GM21360 (cell line): Measurements from ENCODE around the gene XRCC4.
A peak's percentile ranks its signal among the peaks of the same experiment; 100 is the strongest.

Source experiments
- ATAC-seq: cut with Tn5 transposase; IDR thresholded peaks from one replicate; pipeline ENCODE4 v1.9.1; 2021; ENCODE audit warnings: mild to moderate bottlenecking, moderate library complexity; ENCODE audit not compliant: unreplicated experiment

XRCC4 gene

DNA sequence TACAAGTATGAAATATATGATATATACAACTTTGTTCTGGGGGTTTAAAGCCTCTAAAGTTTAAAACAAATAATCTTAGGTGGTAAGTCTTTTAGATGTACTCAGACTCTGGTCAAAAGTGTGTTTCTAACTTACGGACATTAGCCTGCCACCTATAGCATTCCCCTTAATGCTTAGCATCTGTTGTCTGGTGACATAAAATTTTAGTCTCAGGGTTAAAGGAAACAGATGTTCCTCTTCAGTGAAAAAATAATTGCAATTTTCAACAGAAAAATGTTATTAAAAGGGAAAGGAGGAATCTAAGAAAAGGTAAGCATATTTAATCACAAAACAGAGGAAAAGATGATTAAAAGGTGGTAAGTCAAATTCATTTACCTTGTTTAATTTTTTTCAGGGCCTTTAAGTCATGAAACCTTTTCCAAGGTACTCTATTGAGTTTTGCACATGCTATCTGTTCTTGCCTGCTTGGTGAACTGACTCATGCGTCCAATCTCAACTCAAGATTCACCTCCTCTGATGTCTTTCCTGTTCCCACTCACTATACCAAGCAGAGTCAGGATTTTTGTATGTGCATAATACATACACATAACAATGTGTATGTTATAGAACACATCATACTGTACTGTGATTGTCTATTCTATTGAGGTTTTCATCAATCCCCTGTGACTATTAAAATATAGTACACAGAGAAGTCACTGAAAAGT, 8.1 kb upstream of the XRCC4 start:
- ATAC-seq = no peak

DNA sequence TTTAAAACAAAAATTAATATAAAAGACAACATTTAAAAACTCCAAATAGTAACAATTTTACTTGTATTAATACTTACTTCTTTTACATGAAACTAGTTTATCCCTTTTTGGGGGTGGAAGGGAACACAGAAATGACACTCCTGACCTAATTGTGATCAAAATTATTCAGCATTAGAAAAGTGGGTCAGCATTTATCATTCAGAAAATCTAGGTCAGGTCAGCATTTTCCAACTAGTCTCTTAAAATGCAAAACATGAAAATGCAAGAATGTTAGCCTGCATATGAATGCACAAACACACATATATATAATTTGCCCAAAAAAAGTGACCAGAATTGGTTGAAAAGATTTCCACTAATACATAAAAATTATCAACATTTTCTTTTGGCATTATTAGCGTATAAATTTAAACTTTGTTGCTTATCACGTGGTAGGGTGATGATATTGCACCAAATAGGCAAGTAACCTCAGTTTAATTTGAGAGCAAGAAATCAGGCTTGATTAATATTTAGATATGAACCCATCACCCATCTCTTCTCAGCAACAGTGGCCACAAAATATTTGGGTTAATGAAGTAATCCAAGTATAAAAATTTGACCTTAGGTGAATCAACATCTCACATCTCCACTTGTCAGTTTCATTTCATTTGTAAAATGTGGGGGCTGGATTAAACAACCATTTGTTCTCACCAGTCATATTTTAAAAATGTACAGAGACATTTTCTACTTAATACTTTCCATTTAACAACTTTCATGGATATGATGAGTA, 5.9 kb upstream of the XRCC4 start:
- no peak for ATAC-seq

DNA sequence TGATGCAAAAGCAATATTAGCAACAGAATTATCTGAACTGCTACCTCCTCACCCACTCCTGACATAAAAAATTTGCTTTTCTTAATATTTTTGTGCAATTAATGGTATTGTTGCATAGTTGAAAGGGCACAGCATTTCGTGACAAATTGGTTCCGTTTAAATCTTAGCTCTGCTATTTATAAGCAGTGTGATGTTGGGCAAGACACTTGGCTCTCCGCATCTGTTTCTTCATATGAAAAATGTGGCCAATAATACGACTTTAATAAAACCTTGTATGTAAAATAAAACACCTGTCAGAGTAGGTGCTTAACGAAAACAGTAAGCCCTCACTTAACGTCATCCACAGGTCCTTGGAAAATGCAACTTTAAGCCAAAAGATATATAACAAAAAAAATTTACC, 4.4 kb upstream of the XRCC4 start:
- ATAC-seq = no peak

DNA sequence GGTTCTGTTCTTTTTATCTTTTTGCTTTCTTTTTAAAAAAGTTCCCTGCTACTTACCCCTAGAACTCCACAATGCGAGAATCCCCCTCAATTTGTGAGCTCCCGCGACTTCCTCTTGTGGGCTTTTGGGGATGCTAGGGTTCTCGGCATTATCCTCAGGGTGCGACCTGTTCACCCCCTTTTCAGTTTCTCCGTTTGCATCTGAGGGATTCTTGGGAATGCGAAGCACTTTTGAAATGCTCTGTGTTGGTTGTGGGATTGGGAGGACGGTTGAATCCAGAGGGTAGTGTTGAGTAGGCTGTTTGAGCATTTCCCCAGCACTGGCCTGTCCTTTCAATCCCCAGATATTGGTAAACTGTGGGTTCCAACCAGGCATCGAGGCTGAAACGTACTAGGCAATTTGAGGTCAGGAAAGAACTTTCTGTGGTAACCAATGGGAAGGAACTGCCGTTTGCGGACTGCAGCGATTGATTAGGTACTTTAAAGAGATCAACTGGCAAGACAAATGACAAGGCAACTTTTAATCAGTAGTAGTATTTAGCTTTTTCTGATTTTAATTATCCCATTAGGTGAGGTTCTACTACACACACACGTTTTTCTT, 415 bp downstream of the XRCC4 start:
- ATAC-seq = peak; percentile 4

DNA sequence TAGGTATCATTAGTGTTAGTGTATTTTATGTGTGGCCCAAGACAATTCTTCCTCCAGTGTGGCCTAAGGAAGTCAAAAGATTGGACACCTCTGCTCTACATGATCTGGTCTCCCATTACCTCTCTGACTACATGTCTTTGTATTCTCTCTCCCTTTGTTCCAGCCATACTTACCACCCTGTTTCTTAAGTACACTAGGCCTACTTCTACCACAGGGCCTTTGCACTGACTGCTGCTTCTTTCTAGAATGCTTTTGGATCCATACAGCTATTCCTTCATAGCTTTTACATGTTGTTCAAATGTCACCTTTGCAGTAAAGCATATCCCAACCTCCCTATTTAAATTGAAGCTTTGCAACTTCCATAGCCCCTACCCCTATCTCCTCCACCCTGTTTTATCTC, 5.4 kb downstream of the XRCC4 start:
- no peak for ATAC-seq

DNA sequence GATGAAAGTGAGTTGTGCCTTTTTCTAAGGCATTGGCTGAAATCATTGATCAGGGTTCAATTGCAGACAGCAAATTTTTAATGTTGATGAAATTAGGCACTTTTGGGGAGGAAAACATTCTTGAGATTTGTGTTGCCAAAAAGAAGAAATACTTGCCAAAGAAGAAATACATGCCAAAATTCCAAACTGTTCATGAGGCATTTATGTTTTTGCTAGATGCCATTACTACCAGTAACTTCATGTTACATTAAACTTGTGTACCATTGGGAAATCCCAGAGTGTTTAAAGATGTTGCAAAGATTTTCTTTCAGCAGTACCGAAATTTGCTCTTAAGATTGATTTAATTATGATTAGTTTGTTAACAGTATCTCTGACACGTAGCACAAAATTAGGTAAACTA, 7.0 kb downstream of the XRCC4 start:
- no peak for ATAC-seq

DNA sequence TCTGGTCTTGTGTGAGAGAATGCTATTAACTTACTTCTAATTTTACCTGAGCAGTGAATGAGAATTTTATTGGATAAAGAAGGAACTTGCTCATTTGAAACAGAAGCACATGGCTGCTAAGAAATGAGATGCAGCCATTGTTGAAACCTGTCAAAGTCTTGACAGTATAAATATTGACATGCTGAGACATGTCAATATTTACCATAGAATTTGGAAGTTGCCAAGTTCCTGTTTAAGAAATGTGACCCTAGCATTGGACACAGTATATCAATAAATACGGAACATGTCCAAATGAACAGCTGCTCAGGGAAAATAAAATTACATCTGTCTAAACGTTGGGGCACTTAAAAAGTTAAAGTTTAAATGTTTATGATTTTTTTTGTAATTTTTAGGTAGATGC, 7.8 kb downstream of the XRCC4 start:
- ATAC-seq = no peak

DNA sequence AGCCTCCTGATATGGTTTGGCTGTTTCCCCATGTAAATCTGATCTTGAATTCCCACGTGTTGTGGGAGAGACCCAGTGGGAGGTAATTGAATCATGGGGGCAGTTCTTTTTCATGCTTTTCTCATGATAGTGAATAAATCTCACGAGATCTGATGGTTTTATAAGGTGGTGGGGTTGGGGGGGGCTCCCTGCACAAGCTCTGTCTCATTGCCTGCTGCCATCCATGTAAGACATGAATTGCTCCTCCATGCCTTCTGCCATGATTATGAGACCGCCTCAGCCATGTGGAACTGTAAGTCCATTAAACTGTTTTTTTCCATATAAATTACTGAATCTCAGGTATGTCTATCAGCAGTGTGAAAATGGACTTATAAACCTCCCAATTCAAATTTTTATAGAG, 12.8 kb downstream of the XRCC4 start:
- no peak for ATAC-seq

DNA sequence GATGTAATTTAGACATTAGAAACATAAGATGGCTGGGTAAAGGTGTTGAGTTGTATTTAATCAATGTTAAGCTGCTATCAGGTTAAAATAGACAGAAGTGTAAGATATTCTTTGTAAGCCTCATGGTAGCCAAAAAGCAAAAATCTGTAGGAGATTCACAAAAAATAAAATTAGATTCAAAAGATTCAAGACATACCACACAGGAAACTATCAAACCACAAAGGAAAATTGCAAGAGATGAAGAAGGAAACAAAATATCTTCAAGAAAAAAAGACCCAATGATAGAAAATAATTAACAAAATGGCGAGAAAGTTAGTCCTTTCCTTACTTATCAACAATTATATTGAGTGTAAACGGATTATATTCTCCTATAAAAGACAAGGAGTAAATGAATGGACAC, 15.3 kb downstream of the XRCC4 start:
- no peak for ATAC-seq

DNA sequence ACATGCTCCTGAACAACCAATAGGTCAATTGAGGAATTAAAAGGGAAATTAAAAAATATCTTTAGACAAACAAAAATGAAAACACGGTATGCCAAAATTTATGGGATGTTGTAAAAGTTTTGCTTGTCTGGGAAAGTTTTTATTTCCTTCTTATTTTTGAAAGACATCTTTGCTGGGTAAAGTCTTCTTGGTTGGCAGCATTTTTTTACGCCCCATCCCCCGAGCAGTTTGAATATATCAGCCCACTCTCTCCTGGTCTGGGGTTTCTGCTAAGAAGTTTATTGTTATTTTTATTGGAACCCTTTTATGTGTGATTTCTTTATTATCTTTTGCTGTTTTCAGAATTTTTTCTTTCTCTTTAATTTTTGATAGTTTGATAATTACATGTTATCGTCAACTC, 16.3 kb downstream of the XRCC4 start:
- no peak for ATAC-seq

DNA sequence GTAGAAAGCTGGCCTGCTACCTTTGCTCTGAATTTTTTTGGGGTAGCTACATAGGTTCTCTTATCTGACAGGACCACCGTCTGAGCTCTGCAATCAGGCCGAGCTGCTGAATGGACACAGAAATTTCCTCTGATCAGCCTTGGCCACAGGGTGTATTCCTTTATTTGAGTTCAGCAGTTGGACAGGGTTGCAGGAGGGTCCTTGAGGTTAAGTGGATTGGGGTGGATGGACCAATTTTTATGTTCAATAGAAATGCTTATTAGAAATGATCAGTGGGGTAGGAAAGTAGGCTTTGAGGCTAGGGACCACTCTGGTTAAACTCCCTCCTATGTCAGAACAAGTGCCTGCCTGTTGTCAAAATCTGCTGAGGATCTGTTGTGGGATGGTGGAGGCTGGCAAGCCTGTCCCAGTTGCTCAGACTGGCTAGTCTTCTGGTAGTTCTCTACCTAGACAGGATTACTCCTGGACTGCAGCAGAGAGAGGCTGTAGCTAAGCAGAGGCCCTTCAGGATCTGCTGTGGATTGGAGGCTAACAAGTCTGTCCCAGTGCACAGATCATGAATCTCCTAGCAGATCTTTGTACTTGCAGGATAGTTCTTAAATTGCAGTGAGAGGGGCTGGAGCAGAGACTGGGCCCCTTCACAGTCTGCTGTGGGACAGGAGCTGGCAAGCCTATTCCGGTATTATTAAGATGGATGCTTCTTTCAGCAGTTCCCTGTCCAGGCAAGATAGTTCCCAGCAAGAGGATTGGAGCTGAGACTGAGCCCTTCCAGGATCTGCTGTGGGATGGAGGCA, 18.0 kb downstream of the XRCC4 start:
- no peak for ATAC-seq

DNA sequence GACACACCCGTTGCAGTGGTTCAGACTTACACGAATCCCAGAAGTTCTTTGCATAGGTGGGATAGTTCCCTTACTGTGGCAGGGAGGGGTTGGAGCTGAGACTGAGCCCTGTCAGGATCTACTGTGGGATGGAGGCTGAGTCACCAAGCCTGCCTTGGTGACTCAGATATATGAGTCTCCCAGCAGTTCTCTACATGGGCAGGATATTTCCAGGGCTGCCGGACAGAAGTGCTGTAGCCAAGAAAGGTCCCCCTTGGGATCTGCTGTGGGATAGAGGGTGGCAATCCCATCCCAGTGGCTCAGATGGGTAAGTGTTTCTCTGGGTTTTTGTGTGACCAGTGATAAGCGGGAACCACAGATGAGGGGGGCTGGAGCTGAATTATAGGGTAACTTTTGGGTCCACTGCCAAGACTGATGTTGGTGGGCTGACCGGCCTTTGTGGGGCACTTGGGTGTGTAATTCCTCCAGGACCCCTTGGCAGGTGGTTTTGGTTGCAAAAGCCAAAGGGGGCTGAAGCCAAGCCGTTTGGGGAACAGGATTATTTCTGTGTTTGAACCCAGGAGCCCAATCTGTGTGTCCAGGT, 18.7 kb downstream of the XRCC4 start:
- no peak for ATAC-seq

DNA sequence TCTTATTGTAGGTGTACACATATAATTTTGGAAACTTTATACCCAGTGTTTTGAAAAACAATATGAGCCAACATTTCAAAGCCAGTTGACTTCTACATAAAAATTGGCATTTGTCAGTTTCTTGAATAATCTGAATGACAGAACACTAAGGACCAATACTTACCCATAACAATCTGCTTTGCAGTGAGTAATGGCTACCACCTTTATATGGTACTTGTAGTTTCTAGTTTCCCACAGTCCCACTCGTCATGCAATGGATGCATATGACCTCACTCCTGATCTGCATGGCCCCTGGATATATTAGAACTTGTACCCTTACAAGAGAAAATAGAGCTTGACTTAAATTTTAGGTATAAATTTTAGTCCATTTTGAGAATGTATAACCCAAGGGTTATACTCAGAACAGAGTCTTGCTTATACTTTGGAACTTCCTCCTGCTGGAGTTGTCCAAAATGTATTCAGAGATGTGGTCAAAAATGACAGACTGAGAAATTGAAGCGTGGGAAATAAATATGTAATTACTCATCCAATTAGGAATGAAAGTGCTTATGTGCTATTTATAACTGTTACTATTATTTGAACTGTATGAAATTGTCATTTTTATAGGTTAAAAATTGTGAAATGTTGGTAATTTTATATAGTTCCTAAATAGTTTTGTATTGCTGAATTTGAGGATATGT, 19.5 kb downstream of the XRCC4 start:
- no peak for ATAC-seq

DNA sequence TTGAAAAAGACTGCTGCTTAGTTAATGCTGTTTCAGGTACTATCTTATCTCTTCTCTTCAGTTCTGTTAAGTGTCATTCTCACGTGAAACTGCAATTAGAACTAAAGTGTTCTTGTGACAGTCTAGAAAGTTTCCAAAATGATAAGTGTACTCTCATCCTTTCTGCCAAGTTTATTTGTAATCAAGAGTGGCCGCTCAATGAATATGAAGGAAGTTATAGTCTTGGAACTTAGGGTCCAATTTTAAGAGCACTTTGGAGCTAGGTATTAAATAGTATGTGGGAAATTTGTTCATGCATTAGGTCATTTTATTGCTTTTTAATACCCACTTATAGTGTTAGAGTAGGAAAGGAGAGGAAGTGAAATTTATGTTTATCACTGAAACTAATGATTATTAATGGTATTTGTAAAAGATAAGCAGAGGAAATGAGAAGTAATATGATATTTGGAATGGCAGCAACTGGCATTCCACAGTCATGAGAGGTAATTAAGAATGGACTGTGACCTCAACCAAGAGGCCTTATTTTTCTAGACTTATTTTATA, 20.4 kb downstream of the XRCC4 start:
- ATAC-seq = no peak

DNA sequence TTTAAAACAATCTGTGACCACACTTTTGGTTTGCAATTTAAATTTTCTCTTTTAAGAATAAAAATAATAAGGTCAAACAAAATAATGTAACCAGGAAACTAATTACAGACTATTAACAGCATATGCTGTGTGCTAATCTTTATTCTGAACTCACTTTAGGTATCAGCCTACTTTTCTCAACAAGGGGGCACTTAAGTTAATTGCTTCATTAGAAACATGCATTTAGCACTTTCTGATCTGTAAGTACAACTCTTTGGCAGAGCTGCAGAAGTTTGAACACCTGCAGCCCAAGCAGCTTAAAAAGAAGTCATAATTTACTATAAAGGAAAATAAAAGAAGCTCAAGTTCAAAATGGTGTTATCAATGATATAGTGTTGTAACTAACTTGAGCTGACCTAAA, 21.7 kb downstream of the XRCC4 start:
- no peak for ATAC-seq

DNA sequence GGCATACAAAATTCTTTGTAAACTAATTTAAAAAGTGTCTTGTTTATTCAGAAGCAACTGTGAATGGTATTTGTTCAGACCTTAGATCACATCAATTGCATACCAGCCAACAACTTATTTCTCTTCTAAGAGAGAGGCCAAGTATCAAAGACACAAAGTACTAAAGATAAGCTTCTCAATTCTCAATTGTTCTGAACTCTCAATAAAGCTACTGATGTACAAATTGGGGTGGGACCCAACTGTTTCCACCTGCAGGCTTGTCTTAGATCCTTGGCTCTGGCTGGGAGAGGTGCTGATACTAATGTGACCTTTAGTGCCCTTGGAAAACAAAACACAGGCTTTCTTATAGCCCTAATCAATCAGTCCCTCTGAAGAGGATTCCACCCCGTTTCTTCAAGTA, 22.1 kb downstream of the XRCC4 start:
- no peak for ATAC-seq

DNA sequence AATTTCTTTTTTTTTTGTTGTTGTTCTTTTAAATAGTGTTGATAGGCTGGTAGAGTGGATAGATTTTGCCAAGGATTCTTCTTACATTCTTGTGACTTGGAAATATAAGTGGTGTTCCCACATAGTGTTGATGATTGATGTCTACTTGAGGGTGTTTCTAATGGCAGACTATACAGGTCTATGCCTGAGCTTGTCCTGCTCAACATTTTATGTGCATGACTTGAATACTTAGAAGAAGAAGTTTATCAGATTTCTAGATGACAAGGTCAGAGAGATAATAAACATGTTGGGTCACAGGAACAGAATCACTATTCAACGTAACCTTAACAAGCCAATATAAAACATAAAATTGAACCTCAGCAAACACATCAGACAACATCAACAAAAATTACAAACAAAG, 24.2 kb downstream of the XRCC4 start:
- no peak for ATAC-seq

DNA sequence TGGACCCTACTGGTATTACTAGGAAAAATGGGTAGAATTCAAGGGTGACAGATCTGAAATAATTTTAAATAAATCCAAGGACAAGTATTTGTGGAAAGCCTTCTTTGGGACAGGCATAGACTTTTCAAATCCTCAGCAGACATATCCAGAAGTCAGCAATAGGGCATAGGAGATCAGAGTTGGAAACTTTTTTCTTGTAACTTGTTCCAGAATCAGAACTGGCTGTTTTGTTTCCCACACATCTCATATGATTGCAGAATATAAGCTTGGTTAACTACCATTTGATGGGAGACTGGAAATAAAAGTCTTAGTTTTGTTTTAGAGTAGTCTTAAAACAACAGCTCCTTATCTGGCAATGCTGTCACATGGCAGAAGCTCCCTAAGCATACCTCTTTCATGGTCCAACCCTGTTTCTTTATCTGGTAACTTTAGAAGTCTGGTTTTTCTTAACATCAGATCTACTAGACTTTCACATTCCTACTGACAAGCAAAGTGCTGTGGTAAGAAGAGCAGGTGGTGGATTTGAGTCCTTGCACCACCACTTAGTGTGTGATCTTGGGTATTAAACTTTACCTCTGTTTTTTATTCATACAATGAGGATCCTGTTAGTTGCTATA, 25.1 kb downstream of the XRCC4 start:
- no peak for ATAC-seq

DNA sequence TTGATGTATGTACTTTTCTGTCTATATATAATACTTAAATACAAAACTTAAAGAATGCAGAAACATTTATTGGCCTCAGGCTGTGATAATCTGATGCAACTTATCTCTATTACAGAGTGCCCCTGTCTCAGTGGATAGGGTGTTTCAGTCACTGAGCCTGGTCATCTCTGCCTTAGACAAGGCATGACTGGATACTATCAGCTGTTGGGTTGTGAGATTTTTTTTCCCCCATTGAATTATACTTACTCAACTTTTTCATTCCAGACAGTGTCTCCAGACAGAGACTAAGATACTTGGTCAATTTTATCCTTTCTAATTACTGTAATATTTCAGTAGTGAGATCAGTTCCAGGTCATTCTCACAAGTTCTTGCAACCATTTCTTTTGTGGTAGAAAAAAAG, 26.7 kb downstream of the XRCC4 start:
- ATAC-seq = no peak
